HEK293 (cell line): ENCODE measurements around the gene ABCA7.

ENCODE experiments used
- CTCF ChIA-PET: fragments of 350-600 bp; formaldehyde crosslinking; extraction: SDS; loops from one replicate; lab custom pipeline; 2021; ENCODE audit warnings: antibody characterized with exemption; lab: Yijun Ruan, JAX
- POLR2A ChIA-PET: fragments of 300-600 bp; formaldehyde crosslinking; extraction: SDS; loops from one replicate; lab custom pipeline; 2020; ENCODE audit warnings: antibody characterized with exemption, inconsistent platforms; lab: Yijun Ruan, JAX
- H3K27ac ChIP-seq: fragments of 200-500 bp; sonication (Bioruptor generic); 2 replicates; pipeline ENCODE4 v1.5.1; 2014; ENCODE audit warnings: low read depth, low read length, control low read depth, inconsistent platforms; ENCODE audit errors: extremely low read depth
- H3K36me3 ChIP-seq, 2 experiments: fragments of 200-500 bp in 1 of 2; sonication (Bioruptor generic) in 1 of 2; 1 replicate in 1 of 2; 2 replicates in 1 of 2; pipeline ENCODE4 v1.5.1; 2014 to 2017; ENCODE audit warnings: inconsistent platforms in 2 of 2, low read length in 2 of 2; ENCODE audit not compliant: control insufficient read depth in 2 of 2, insufficient read depth in 1 of 2
- H3K4me1 ChIP-seq: fragments of 200-500 bp; sonication (Bioruptor generic); 2 replicates; pipeline ENCODE4 v1.5.1; 2014; ENCODE audit warnings: mild to moderate bottlenecking, low read length, inconsistent platforms; ENCODE audit not compliant: control insufficient read depth, insufficient read depth
- H3K4me3 ChIP-seq: 2 replicates; pipeline ENCODE4 v1.5.1; 2011; ENCODE audit warnings: low read depth, mild to moderate bottlenecking, control low read depth, low read length, moderate library complexity
- H3K9me3 ChIP-seq: fragments of 200-500 bp; sonication (Bioruptor generic); 2 replicates; pipeline ENCODE4 v1.5.1; 2014; ENCODE audit warnings: low read depth, low read length, inconsistent platforms; ENCODE audit not compliant: control insufficient read depth, insufficient read depth
- GLIS1 ChIP-seq: fragments of 450-650 bp; formaldehyde crosslinking; IDR thresholded peaks from 2 replicates; pipeline ENCODE4 v1.5.1; 2016; ENCODE audit warnings: missing biosample characterization, missing genetic modification characterization
- KLF1 ChIP-seq: fragments of 450-650 bp; formaldehyde crosslinking; IDR thresholded peaks from 2 replicates; pipeline ENCODE4 v1.5.1; 2016; ENCODE audit warnings: missing biosample characterization, missing genetic modification characterization
- SCRT2 ChIP-seq: fragments of 450-650 bp; formaldehyde crosslinking; IDR thresholded peaks from 2 replicates; pipeline ENCODE4 v1.5.1; 2016; ENCODE audit warnings: missing biosample characterization, missing genetic modification characterization
- ZBTB48 ChIP-seq: fragments of 450-650 bp; formaldehyde crosslinking; IDR thresholded peaks from 2 replicates; pipeline ENCODE4 v1.5.1; 2016; ENCODE audit warnings: missing biosample characterization, missing genetic modification characterization
- ZBTB7A ChIP-seq: fragments of 450-650 bp; formaldehyde crosslinking; IDR thresholded peaks from 2 replicates; pipeline ENCODE4 v1.5.1; 2016; ENCODE audit warnings: low read depth, missing biosample characterization, missing genetic modification characterization
- ZFP37 ChIP-seq: fragments of 450-650 bp; formaldehyde crosslinking; IDR thresholded peaks from 2 replicates; pipeline ENCODE4 v1.5.1; 2016; ENCODE audit warnings: missing biosample characterization, missing genetic modification characterization
- ZIC2 ChIP-seq: fragments of 450-650 bp; formaldehyde crosslinking; IDR thresholded peaks from 2 replicates; pipeline ENCODE4 v1.5.1; 2016; ENCODE audit warnings: missing biosample characterization, missing genetic modification characterization
- ZNF394 ChIP-seq: fragments of 450-650 bp; formaldehyde crosslinking; IDR thresholded peaks from 2 replicates; pipeline ENCODE4 v1.5.1; 2016; ENCODE audit warnings: missing biosample characterization, missing genetic modification characterization, mild to moderate bottlenecking, moderate library complexity, borderline replicate concordance
- ZNF529 ChIP-seq: fragments of 450-650 bp; formaldehyde crosslinking; IDR thresholded peaks from 2 replicates; pipeline ENCODE4 v1.5.1; 2017; ENCODE audit warnings: missing genetic modification characterization, missing biosample characterization; ENCODE audit not compliant: insufficient replicate concordance
- ZNF548 ChIP-seq: fragments of 450-650 bp; formaldehyde crosslinking; IDR thresholded peaks from 2 replicates; pipeline ENCODE4 v1.5.1; 2016; ENCODE audit warnings: missing biosample characterization, missing genetic modification characterization
- TF ChIP-seq, protein P1 (sequence below): fragments of 450-650 bp; formaldehyde crosslinking; IDR thresholded peaks from 2 replicates; pipeline ENCODE4 v1.5.1; 2016; ENCODE audit warnings: missing biosample characterization, missing genetic modification characterization
- TF ChIP-seq, protein P2 (sequence below): fragments of 450-650 bp; formaldehyde crosslinking; IDR thresholded peaks from 2 replicates; pipeline ENCODE4 v1.5.1; 2016; ENCODE audit warnings: missing biosample characterization, missing genetic modification characterization
- TF ChIP-seq, protein P3 (sequence below): sonication (generic); formaldehyde crosslinking; IDR thresholded peaks from 2 replicates; pipeline ENCODE4 v1.8.1; 2022; ENCODE audit warnings: mild to moderate bottlenecking, moderate library complexity, missing genetic modification reagents
- TF ChIP-seq, protein P4 (sequence below): fragments of 450-650 bp; formaldehyde crosslinking; IDR thresholded peaks from 2 replicates; pipeline ENCODE4 v1.5.1; 2016; ENCODE audit warnings: missing biosample characterization, missing genetic modification characterization

The ABCA7 gene

DNA sequence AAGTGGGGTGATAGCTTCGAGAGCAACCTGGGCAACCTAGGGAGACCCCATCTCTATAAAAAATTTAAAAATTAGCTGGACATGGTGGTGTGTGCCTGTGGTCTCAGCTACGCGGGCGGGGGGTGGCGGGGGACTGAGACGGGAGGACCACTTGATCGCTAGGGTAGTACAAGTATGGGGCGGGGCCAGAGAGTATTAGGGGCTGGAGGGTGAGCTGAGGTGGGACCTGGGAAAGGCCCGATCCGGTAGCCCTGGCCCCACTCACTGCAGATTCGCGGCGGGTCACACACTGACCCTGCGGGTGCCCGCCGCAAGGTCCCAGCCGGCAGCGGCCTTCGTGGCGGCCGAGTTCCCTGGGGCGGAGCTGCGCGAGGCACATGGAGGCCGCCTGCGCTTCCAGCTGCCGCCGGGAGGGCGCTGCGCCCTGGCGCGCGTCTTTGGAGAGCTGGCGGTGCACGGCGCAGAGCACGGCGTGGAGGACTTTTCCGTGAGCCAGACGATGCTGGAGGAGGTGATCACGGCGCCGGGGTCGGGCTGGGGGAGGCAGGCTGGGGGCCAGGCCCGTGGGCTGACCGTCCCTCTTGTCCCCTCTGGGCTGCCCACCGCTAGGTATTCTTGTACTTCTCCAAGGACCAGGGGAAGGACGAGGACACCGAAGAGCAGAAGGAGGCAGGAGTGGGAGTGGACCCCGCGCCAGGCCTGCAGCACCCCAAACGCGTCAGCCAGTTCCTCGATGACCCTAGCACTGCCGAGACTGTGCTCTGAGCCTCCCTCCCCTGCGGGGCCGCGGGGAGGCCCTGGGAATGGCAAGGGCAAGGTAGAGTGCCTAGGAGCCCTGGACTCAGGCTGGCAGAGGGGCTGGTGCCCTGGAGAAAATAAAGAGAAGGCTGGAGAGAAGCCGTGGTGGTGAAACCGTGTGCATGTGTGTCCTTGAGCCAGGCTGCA, 25.0 kb downstream of the ABCA7 start (continued):
- TF ChIP-seq ZBTB48 (tag by site-specific recombination) (peak; percentile 59; the same call in 1 of the 2 replicates), ZIC2 (tag by site-specific recombination) (peak; percentile 94)

DNA sequence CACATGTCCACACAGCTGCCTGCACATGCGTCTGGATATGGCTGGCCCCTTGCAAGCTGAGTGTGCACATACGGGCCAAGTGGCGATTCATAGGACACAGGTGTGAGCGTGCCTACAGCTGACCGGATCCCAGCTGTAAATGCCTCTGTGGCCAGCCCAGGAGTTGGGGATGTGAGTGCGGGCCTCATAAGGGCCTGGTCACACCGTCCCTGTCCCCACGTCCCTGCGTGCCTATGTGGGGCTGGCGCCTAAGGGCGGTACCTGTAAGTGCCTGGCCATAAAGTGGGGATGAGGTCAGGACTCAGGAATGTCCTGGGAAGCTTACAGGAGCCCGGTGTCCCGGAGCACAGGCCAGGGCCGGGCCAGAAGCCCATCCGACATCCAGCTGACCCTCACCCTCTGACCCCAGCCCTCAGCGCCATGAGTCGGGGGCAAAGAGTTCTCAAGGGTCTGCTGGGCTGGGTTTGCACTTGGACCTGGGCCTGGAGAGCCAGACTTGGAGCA, 25.8 kb downstream of the ABCA7 start:
- peaks cover 0 to 3% of the 10 kb centered on the region in 2 experiments; a peak in 2 of 3 replicates for H3K36me3 ChIP-seq
- H3K9me3 ChIP-seq: no peaks in the 10 kb centered on the region
- peaks cover 2% of the 10 kb centered on the region; the same call in 1 of the 2 replicates for H3K4me1 ChIP-seq
- H3K4me3 ChIP-seq: no peak overlapping the region
- no peak overlapping the region for H3K27ac ChIP-seq
- TF ChIP-seq, protein P1, sequence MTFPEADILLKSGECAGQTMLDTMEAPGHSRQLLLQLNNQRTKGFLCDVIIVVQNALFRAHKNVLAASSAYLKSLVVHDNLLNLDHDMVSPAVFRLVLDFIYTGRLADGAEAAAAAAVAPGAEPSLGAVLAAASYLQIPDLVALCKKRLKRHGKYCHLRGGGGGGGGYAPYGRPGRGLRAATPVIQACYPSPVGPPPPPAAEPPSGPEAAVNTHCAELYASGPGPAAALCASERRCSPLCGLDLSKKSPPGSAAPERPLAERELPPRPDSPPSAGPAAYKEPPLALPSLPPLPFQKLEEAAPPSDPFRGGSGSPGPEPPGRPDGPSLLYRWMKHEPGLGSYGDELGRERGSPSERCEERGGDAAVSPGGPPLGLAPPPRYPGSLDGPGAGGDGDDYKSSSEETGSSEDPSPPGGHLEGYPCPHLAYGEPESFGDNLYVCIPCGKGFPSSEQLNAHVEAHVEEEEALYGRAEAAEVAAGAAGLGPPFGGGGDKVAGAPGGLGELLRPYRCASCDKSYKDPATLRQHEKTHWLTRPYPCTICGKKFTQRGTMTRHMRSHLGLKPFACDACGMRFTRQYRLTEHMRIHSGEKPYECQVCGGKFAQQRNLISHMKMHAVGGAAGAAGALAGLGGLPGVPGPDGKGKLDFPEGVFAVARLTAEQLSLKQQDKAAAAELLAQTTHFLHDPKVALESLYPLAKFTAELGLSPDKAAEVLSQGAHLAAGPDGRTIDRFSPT (tag by site-specific recombination): peak; percentile 84
- peak; percentile 86 for TF ChIP-seq KLF1 (tag by site-specific recombination)
- 0 out of 2 replicates have a peak, but pooled peaks have one; percentile 9 for TF ChIP-seq GLIS1 (tag by site-specific recombination)
- TF ChIP-seq, protein P2, sequence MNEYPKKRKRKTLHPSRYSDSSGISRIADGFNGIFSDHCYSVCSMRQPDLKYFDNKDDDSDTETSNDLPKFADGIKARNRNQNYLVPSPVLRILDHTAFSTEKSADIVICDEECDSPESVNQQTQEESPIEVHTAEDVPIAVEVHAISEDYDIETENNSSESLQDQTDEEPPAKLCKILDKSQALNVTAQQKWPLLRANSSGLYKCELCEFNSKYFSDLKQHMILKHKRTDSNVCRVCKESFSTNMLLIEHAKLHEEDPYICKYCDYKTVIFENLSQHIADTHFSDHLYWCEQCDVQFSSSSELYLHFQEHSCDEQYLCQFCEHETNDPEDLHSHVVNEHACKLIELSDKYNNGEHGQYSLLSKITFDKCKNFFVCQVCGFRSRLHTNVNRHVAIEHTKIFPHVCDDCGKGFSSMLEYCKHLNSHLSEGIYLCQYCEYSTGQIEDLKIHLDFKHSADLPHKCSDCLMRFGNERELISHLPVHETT (tag by site-specific recombination): no peak
- TF ChIP-seq ZNF548 (tag by site-specific recombination): no peak
- TF ChIP-seq, protein P3, sequence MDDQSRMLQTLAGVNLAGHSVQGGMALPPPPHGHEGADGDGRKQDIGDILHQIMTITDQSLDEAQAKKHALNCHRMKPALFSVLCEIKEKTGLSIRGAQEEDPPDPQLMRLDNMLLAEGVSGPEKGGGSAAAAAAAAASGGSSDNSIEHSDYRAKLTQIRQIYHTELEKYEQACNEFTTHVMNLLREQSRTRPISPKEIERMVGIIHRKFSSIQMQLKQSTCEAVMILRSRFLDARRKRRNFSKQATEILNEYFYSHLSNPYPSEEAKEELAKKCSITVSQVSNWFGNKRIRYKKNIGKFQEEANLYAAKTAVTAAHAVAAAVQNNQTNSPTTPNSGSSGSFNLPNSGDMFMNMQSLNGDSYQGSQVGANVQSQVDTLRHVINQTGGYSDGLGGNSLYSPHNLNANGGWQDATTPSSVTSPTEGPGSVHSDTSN (CRISPR knock-in tag): no peak
- TF ChIP-seq ZFP37 (tag by site-specific recombination): 0 out of 2 replicates have a peak, but pooled peaks have one; percentile 1
- TF ChIP-seq ZNF394: 0 out of 2 replicates have a peak, but pooled peaks have one; percentile 13
- no peak for TF ChIP-seq ZBTB7A (tag by site-specific recombination)
- TF ChIP-seq SCRT2 (tag by site-specific recombination): 0 out of 2 replicates have a peak, but pooled peaks have one; percentile 28
- POLR2A ChIA-PET: interaction anchor here (1.0 to 1.2 kb wide), 2 partner anchors 19 to 20 kb away, joined by 3 to 4 read pairs; no protein-coding TSS in a partner anchor
- CTCF ChIA-PET: interaction anchor here (0.7 to 2.1 kb wide), 6 partner anchors 10 to 44 kb away, joined by 3 to 11 read pairs (median 5); partner anchors contain the start of genes ABCA7, CNN2 and RNU6-2

DNA sequence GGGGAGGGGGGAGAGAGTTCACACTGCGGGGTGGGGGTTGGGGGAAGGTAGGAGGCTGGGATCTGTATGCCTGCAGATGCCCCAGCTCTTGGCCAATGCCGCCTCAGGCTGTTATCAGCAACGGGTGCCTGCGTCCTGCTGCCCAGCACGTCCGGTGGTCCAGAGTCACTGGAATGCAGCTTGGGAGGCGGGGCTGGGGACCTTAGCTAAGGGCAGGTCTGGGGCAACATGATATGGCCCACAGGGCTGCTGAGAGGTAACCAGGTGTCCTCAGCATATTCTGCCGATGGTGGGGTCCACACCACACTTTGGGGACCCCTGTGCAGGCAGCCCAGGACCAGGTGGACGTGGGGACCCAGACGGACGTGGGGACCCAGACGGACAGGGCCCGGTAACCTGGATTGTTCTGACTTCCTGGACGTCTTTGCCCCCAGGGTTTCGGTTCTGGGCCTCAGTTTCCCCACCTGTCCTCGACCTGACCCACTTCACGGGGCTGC, 26.4 kb downstream of the ABCA7 start:
- Histone ChIP-seq H3K4me1 (peaks cover 2% of the 10 kb centered on the region; the same call in 1 of the 2 replicates), H3K36me3 (peaks cover 0 to 3% of the 10 kb centered on the region in 2 experiments; a peak in 2 of 3 replicates), H3K4me3 (no peak overlapping the region), H3K27ac (no peak overlapping the region), H3K9me3 (no peaks in the 10 kb centered on the region)
- ChIA-PET CTCF (interaction anchor here (0.7 to 1.5 kb wide), 4 partner anchors 9 to 26 kb away, joined by 3 to 6 read pairs (median 4); partner anchors contain the start of gene ABCA7), POLR2A (interaction anchor here (0.6 to 1.5 kb wide), 7 partner anchors 18 to 100 kb away, joined by 3 to 6 read pairs (median 3); partner anchors contain the start of gene GPX4)
- TF ChIP-seq ZNF529 (tag by site-specific recombination): no peak
- TF ChIP-seq, protein P4, sequence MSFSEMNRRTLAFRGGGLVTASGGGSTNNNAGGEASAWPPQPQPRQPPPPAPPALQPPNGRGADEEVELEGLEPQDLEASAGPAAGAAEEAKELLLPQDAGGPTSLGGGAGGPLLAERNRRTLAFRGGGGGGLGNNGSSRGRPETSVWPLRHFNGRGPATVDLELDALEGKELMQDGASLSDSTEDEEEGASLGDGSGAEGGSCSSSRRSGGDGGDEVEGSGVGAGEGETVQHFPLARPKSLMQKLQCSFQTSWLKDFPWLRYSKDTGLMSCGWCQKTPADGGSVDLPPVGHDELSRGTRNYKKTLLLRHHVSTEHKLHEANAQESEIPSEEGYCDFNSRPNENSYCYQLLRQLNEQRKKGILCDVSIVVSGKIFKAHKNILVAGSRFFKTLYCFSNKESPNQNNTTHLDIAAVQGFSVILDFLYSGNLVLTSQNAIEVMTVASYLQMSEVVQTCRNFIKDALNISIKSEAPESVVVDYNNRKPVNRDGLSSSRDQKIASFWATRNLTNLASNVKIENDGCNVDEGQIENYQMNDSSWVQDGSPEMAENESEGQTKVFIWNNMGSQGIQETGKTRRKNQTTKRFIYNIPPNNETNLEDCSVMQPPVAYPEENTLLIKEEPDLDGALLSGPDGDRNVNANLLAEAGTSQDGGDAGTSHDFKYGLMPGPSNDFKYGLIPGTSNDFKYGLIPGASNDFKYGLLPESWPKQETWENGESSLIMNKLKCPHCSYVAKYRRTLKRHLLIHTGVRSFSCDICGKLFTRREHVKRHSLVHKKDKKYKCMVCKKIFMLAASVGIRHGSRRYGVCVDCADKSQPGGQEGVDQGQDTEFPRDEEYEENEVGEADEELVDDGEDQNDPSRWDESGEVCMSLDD (tag by site-specific recombination): 0 out of 2 replicates have a peak, but pooled peaks have one; percentile 20
